Endothelial cell of hepatic sinusoid (primary cell): ENCODE data around the gene DLG5.

Experiments used
- in situ Hi-C: cut with HindIII; loops from 2 replicates; pipeline ENCODE4 v1.10.0; 2017; ENCODE audit warnings: low sequenced_read_pairs

Gene DLG5

GRCh38 chr10:77845451-77845850 lies 81.1 kb downstream of the DLG5 start:
- in situ Hi-C loops = no loop called here

GRCh38 chr10:77844713-77845445 lies 81.7 kb downstream of the DLG5 start:
- in situ Hi-C loops = no loop called here

GRCh38 chr10:77844177-77844576 lies 82.4 kb downstream of the DLG5 start:
- in situ Hi-C loops = no loop called here

GRCh38 chr10:77843264-77843663 lies 83.3 kb downstream of the DLG5 start:
- in situ Hi-C loops = no loop called here

- in situ Hi-C loops = no loop called here
These were observed 83.8 kb downstream of the DLG5 start for GRCh38 chr10:77842652-77843212.

GRCh38 chr10:77841711-77842375 lies 84.7 kb downstream of the DLG5 start:
- in situ Hi-C loops = no loop called here

- in situ Hi-C loops = no loop called here
These were observed 85.9 kb downstream of the DLG5 start for GRCh38 chr10:77840636-77841035.

- in situ Hi-C loops = loop anchor here (5.0 to 10.0 kb wide), 3 partner anchors 63 to 147 kb away; no protein-coding TSS in a partner anchor
These were observed 88.5 kb downstream of the DLG5 start for GRCh38 chr10:77837925-77838595.

GRCh38 chr10:77837248-77837924 lies 89.2 kb downstream of the DLG5 start:
- in situ Hi-C loops = loop anchor here (5.0 to 10.0 kb wide), 3 partner anchors 63 to 147 kb away; no protein-coding TSS in a partner anchor

- in situ Hi-C loops = loop anchor here (5.0 to 10.0 kb wide), 3 partner anchors 62 to 148 kb away; no protein-coding TSS in a partner anchor
These were observed 90.2 kb downstream of the DLG5 start for GRCh38 chr10:77836299-77836820.

GRCh38 chr10:77835669-77836086 lies 90.9 kb downstream of the DLG5 start:
- in situ Hi-C loops = loop anchor here (5.0 to 10.0 kb wide), 3 partner anchors 61 to 149 kb away; no protein-coding TSS in a partner anchor

GRCh38 chr10:77834943-77835668 lies 91.4 kb downstream of the DLG5 start:
- in situ Hi-C loops = loop anchor here (5.0 to 10.0 kb wide), 3 partner anchors 60 to 150 kb away; no protein-coding TSS in a partner anchor

GRCh38 chr10:77834540-77834939 lies 92.0 kb downstream of the DLG5 start:
- in situ Hi-C loops = loop anchor here (10.0 kb wide), 2 partner anchors 60 to 150 kb away; no protein-coding TSS in a partner anchor

- in situ Hi-C loops = loop anchor here (10.0 kb wide), 2 partner anchors 59 to 151 kb away; no protein-coding TSS in a partner anchor
These were observed 92.8 kb downstream of the DLG5 start for GRCh38 chr10:77833792-77834191.

- in situ Hi-C loops = loop anchor here (10.0 kb wide), 2 partner anchors 58 to 152 kb away; no protein-coding TSS in a partner anchor
These were observed 93.3 kb downstream of the DLG5 start for GRCh38 chr10:77833225-77833624.

- in situ Hi-C loops = loop anchor here (10.0 kb wide), 2 partner anchors 57 to 153 kb away; no protein-coding TSS in a partner anchor
These were observed 94.3 kb downstream of the DLG5 start for GRCh38 chr10:77832238-77832637.

GRCh38 chr10:77829356-77829755 lies 97.2 kb downstream of the DLG5 start:
- in situ Hi-C loops = no loop called here

- in situ Hi-C loops = no loop called here
These were observed 98.2 kb downstream of the DLG5 start for GRCh38 chr10:77828377-77828776.

- in situ Hi-C loops = no loop called here
These were observed 99.2 kb downstream of the DLG5 start for GRCh38 chr10:77827366-77827765.
